Hepatocyte (in vitro differentiated cells): ENCODE measurements around the gene DPM1.

Experiments used
- CTCF ChIP-seq: fragments of 200-600 bp; sonication (generic); IDR thresholded peaks from 2 replicates; pipeline ENCODE4 v1.5.1; 2016; ENCODE audit warnings: antibody characterized with exemption, mild to moderate bottlenecking; ENCODE audit not compliant: poor library complexity
- EZH2phosphoT487 ChIP-seq: fragments of 200-600 bp; sonication (generic); IDR thresholded peaks from one replicate; pipeline ENCODE4 v1.6.1; 2018; ENCODE audit warnings: antibody characterized with exemption, mild to moderate bottlenecking, low read depth, moderate library complexity; ENCODE audit not compliant: unreplicated experiment, severe bottlenecking

- TF ChIP-seq CTCF (no peak), EZH2phosphoT487 (no peak)
Observed at GRCh38 chr20:50911030-50911429, 47.3 kb downstream of the DPM1 start.
